ENCODE data around the gene SEC14L6.

SEC14L6 gene

GRCh38 chr22:30535182-30535581 is 11.4 kb downstream of the SEC14L6 start:
- Histone ChIP-seq H4K20me1 (ENCODE audit: insufficient read depth, low read length) (no peaks in the 10 kb centered on the region), H3K27me3 (ENCODE audit: insufficient read depth, low read length) (no peaks in the 10 kb centered on the region), H3K27ac (ENCODE audit: low read depth, low read length, poor library complexity, severe bottlenecking) (no peak overlapping the region), H3K4me2 (ENCODE audit: low read length) (no peak overlapping the region), H3K36me3 (ENCODE audit: insufficient read depth, low read length) (no peaks in the 10 kb centered on the region), H3K9me3 (ENCODE audit: low read length) (no peaks in the 10 kb centered on the region), H3K79me2 (ENCODE audit: insufficient read depth, low read length) (no peaks in the 10 kb centered on the region), H3K4me1 (ENCODE audit: insufficient read depth, low read length, severe bottlenecking) (no peaks in the 10 kb centered on the region), H3F3A (ENCODE audit: insufficient read depth, low read length) (no peaks in the 10 kb centered on the region), H3K9me2 (ENCODE audit: low read depth, low read length) (no peaks in the 10 kb centered on the region), H3K9ac (ENCODE audit: low read length) (no peak overlapping the region), H3K4me3 (ENCODE audit: low read depth, low read length, poor library complexity, severe bottlenecking) (no peak overlapping the region), H2AFZ (ENCODE audit: low read length) (no peak overlapping the region)
- TF ChIP-seq CTCF (IDR thresholded peaks at IDR 0.05; ENCODE audit: low read length): no peak
- TF ChIP-seq EZH2 (IDR thresholded peaks at IDR 0.05; ENCODE audit: borderline replicate concordance, low read length): no peak

GRCh38 chr22:30531651-30532608 is 14.6 kb downstream of the SEC14L6 start:
- H2AFZ ChIP-seq (ENCODE audit: low read length): no peak overlapping the region
- H3K9me2 ChIP-seq (ENCODE audit: low read depth, low read length): no peaks in the 10 kb centered on the region
- no peaks in the 10 kb centered on the region for H3K9me3 ChIP-seq (ENCODE audit: low read length)
- no peaks in the 10 kb centered on the region for H3F3A ChIP-seq (ENCODE audit: insufficient read depth, low read length)
- H3K27me3 ChIP-seq (ENCODE audit: insufficient read depth, low read length): no peaks in the 10 kb centered on the region
- no peaks in the 10 kb centered on the region for H3K36me3 ChIP-seq (ENCODE audit: insufficient read depth, low read length)
- no peak overlapping the region for H3K27ac ChIP-seq (ENCODE audit: low read depth, low read length, poor library complexity, severe bottlenecking)
- H3K9ac ChIP-seq (ENCODE audit: low read length): no peak overlapping the region
- no peak for TF ChIP-seq CTCF (IDR thresholded peaks at IDR 0.05; ENCODE audit: low read length)
- H4K20me1 ChIP-seq (ENCODE audit: insufficient read depth, low read length): no peaks in the 10 kb centered on the region
- H3K4me2 ChIP-seq (ENCODE audit: low read length): no peak overlapping the region
- H3K4me3 ChIP-seq (ENCODE audit: low read depth, low read length, poor library complexity, severe bottlenecking): no peak overlapping the region
- H3K79me2 ChIP-seq (ENCODE audit: insufficient read depth, low read length): no peaks in the 10 kb centered on the region
- H3K4me1 ChIP-seq (ENCODE audit: insufficient read depth, low read length, severe bottlenecking): no peaks in the 10 kb centered on the region

- H2AFZ ChIP-seq (ENCODE audit: low read length): no peak overlapping the region
- no peaks in the 10 kb centered on the region for H3F3A ChIP-seq (ENCODE audit: insufficient read depth, low read length)
- no peak for TF ChIP-seq CTCF (IDR thresholded peaks at IDR 0.05; ENCODE audit: low read length)
- H3K27ac ChIP-seq (ENCODE audit: low read depth, low read length, poor library complexity, severe bottlenecking): no peak overlapping the region
- H4K20me1 ChIP-seq (ENCODE audit: insufficient read depth, low read length): no peaks in the 10 kb centered on the region
- H3K4me1 ChIP-seq (ENCODE audit: insufficient read depth, low read length, severe bottlenecking): no peaks in the 10 kb centered on the region
- H3K9ac ChIP-seq (ENCODE audit: low read length): no peak overlapping the region
- H3K4me2 ChIP-seq (ENCODE audit: low read length): no peak overlapping the region
- 0 out of 2 replicates have a peak, but pooled peaks cover 6% of the 10 kb centered on the region for H3K27me3 ChIP-seq (ENCODE audit: insufficient read depth, low read length)
- H3K79me2 ChIP-seq (ENCODE audit: insufficient read depth, low read length): no peaks in the 10 kb centered on the region
- no peaks in the 10 kb centered on the region for H3K36me3 ChIP-seq (ENCODE audit: insufficient read depth, low read length)
- H3K9me3 ChIP-seq (ENCODE audit: low read length): no peaks in the 10 kb centered on the region
- H3K4me3 ChIP-seq (ENCODE audit: low read depth, low read length, poor library complexity, severe bottlenecking): no peak overlapping the region
- no peaks in the 10 kb centered on the region for H3K9me2 ChIP-seq (ENCODE audit: low read depth, low read length)
Measured at GRCh38 chr22:30526656-30527055, 19.9 kb downstream of the SEC14L6 start.
